Astrocyte of the hippocampus (primary cell): ENCODE measurements around the gene FLRT2.

Experiments used
- DNase-seq: peaks from one replicate; pipeline ENCODE4 v3.0.0; 2011; ENCODE audit warnings: low read depth, low spot score

The FLRT2 gene

DNA sequence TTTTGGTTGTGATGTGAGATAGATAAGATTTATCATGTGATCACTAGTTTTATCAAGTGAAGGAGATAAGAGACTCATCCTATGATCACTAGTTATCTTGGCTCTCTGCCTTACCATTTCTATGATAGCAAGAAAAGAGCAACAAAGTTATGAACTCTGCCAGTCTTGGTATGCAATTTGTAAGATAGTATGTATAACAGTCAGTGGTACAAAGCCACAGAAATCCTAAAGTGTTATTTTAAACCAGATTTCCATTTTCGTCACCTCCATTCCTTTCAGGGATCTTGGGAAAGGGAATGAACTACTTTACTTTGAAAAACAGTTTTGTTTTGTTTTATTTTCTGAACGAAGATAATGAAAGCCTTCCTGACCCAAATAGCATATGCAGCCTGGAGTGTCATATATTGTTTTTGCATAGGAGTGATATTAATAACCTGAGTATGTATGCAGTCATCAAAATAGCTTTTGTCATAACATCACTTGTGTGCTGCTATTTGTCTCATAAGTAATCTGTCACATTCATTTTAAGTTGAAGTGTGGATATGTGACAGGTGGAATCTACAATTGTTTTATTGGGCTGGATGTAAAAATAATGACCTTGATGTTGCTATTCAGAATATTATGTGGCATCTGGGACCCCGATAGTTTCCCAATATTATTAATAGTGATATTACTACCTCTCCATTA lies 35.0 kb downstream of the FLRT2 start:
- DNase-seq = no peak

DNA sequence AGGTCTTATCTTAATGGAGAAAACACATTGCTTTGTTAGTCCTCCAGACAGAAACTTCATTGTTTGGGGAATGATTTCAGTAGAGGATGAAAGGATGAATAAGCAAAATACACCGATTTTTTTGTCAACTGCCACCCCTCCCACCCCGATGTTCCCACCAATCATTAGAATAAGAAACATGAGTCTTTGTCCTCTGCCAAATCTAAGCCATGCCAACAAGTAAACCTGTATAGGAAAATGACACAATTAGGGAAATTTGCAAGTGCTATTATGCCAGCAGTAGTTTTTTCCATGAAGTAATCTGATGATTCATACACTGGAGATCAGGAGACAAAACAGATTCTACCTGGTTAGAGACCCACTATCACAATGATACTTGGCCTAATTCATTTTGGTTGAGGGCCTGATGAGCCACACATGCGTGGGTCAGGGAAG lies 35.9 kb downstream of the FLRT2 start:
- DNase-seq = peak; percentile 77

DNA sequence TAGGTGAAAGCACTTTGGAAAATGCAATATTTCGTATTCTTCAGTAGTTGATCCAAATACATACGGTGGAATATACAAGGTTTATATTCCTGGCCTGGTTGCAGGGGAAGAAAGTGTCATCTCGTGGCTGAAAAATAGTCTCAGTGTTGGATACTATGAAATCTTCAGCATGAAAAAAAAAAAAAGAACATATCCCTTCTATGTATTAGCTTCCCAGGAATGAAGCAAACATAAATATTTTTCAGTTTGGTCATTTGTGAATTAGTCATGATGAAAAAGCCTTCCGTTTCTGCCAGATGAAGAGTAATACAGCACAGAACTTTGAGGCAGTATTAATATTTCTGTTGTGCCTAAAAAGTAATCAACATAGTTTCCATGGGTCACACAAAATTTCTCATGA lies 36.7 kb downstream of the FLRT2 start:
- peak; percentile 42 for DNase-seq

DNA sequence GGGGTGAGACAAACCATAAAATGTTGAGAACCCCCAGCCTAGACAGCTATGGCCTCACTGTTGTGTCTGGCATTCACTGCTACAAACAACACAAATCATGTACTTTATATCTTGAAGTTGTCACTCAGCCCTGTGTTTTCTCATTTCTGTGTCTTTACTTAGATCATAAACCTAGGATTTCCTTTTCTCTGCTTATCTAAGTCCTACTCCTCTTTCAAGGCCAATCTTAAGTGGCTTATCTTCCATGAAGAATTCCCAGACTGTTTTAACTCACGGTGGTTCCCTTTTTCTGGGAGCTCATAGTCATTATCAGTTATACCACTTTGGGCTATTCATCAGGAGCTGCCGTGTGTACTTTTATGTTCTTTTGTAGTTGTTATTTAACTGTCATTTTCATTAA lies 42.1 kb downstream of the FLRT2 start:
- no peak for DNase-seq

DNA sequence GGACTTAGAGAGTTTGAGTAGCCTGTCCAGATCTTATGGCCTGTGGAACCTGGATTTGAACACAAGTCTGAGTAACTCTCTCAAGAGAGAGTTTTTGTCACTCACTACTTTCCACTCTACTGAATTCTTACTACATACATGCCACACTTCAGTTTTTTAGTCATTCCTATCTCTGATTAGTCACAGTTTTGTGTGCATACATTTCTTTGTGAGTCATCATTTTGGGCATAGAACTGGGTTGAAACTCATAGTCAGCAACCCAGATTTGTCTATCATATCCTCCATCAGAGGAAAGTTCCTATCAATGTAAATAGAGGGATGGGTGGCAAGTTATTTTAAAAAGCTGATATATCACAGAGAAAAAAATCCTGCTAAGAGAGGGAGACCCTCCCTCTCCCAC lies 42.9 kb downstream of the FLRT2 start:
- peak; percentile 64 for DNase-seq

DNA sequence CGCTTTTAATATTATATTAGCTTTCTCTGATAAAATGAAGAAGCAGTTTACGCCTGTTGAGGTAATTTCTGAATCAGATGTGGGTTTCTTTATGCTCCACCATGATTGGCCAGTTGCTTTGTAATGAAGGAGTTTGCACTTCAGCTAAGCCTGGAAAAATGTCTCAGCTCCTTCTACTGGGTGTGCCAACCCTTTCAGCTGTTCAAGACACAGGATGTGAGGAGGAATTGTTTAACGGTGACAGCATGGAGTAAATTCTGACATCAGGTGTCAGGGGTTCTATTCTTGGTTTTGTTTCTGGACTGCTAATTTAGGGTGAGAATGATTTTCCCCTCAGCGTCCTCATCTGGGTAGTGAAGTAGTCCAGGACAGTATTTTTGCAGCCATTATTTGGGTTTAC lies 43.5 kb downstream of the FLRT2 start:
- DNase-seq = no peak

DNA sequence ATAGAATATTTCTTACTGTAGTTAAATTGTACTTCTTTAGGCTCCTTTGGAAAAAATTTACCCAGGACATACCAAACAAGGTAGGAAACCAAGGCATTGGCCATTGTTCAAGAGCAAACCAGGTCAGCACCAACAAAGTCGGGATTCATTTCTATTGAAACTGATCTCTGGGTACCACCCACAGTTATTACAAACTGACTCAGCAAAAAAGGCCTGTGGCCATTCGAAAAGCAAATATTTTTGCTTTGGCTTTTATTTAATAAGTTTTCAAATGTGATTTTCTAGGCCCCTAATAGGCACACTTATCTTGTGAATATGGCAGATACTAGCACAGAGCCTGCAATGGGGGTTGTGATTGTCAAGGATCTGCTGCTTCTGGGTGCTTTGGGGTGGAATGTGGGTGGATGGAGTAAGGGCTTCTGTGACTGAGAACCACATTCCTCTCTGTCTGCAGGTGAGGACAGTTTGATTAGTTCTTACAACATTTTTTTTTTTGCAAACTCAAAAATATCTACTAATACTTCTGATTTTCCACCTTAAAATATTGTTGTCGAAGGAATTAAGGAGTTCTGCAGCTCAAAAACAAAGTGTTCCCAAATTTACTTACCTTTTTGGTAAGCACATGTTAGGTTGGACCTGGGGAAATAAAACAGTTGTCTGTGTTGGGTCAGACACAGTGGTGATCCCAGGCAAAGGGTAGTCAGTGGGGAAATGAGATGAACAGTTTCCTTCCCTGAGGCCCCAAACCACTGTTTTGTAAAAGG lies 45.1 kb downstream of the FLRT2 start:
- DNase-seq = no peak

DNA sequence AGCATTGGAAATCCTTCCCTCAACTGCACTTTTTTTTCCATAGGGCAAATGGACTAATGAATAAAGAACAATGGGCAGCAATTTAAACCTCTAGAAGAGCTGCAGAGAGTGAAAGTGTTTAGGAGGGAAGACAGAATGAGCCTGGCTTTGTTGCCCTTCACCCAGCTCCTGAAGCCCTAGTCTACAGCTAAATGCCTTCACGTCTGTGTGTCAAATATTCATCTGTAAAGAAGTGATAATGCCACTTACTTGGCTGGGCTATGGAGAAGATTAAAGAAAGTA lies 45.6 kb downstream of the FLRT2 start:
- no peak for DNase-seq

DNA sequence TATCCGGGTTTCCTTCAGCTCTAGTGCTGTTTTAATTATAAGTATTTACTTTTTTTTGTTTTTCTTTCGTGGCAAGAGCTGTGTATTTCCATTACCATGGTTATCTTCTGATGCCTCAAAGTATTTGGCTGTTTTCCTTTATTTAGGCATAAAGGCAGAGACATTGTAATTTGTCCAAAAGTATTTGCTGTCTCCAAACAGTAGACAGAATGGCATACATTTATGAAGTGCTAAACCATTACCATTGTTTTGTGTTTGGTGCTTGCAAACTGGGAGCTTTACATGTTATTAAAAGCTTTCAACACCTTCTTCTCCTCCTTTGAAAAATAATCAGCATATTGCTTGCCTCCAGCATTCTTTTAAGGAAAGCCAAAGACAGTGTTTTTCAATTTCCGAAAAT lies 46.3 kb downstream of the FLRT2 start:
- peak; percentile 48 for DNase-seq

DNA sequence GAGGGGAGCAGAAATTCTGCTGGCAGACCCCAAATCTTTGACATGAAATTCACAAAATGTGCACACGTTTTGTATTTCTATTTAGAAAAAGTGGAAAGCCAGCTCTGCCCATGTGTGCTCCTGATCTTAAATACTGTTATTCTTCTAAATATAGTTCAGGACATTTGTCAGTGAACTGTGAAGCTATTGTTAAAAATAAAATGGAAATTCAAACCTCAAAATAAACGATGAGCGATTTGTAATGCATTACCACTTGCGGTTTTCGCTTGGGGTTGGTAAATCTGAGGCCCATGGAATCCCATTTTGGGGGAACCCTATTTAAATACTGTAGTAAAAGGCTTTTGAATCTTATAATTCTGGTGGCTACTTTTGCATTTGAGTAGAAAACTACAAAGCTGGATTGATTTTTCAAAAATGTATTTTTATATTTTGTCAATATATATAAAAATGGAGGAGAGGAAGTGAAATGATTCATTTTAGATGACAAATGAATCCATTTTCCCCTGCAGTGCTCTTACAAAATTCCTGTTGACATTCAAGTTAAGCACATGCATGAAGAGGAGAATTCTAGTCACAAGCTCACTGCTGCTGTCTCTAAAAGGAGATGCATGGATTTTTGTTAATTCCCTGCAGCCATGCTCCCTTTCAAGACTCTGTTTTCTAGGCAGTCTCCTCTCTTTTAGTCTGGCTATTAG lies 47.1 kb downstream of the FLRT2 start:
- no peak for DNase-seq

DNA sequence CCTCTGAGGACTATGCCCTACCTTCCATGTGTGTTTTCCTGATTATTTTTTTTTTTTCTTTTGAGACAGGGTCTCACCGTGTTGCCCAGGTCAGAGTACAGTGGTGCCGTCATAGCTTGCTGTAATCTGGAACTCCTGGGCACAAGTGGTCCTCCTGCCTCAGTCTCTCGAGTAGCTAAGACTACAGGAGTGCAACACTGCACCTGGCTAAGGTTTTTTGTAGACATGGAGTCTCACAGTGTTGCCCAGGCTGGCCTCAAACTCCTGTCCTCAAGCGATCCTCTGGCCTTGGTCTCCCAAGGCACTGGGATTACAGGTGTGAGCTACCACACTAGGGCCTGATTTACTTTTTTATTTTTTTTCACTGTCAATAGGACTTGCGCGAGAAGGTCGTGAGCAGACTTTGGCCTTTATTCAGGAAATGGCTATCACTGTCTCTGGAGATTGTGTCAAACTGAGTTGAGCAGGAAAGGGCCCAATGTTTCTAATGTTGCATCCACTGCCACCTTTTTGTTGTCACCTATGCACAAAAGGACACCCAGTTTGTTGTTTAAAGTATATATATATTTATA lies 47.7 kb downstream of the FLRT2 start:
- DNase-seq = no peak

DNA sequence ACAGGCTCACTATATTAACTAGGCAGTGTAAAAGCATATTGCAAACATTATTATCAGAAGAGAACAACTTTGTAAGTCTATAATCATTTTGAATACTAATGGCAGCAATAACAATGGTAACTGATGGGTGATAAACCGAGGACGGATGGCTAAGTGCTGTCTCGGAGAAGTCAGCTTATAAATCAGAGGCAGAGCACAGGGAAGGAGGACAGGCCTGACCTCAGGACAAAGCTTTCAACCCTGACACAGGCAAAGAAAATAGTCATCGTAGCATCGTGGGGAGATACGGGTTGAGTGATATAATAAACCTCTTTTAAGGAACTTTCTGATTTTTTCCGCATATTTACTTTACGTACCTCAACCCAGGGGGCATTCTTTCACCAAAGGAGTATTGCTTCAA lies 48.4 kb downstream of the FLRT2 start:
- no peak for DNase-seq

DNA sequence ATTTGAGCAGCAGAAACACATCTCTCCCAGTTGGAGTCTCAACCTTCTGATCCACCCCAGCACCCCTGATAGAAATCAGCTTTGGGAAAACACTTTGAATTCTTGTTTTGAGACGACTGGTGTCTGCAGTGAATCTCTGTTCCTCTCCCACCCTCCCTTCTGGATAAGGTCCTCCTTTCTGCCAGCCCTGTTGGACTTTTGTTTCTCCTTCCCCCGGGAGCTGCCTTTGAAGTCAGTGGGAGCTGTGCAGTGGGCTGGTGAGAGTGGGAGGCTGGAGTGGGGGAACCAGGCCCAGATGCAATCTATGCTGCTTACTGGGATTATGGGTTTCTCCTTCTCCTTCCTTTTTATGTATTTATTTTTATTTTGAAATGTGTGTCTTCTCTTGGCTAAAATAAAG lies 49.0 kb downstream of the FLRT2 start:
- no peak for DNase-seq

DNA sequence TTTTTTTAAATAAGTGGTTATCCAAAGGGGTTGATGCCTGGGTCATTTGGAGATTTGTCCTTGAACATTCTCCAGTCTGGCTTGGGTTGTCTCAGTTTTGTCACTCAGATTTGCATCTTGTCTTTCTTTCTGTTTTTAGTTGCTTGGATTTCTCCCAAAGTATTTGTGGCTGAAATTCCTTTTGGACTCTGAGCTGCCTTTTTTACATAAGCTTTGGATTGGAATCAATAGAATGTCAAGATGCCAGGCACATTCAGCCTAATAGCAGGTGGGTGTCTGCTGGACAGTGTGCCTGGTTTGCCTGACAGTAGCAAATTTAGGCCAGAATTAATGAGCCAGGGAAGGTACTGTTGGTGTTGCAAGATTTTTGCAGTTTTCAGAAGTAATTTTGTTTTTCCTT lies 50.0 kb downstream of the FLRT2 start:
- peak; percentile 64 for DNase-seq

DNA sequence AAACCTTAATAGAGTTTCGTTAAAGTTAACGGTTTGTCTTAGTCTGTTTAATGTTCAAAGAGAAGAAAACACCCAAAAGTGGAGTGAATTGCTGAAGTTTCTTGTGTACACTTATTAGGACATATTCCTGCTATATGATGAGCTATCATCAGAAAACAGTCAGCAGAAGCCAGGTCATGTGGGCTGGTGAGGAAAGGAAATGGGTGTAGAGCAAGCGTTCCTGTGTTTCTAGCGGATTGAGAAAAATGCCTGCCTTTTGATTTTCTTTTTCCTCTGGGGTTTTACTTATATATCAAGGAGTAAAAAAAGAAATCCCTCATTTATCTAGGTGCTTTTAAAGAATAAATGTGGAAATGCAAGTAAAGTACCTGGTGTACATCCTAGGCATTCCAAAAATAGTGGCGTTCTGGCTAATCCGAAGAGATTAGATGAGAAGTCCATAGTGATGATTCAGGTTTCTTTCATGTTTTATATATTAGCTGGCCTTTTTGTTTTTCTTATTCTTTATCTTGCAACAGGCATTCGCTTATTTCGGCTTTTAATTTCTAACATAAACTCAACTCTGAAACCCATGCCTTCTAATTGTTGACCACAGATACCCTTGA lies 50.7 kb downstream of the FLRT2 start:
- peak; percentile 46 for DNase-seq

DNA sequence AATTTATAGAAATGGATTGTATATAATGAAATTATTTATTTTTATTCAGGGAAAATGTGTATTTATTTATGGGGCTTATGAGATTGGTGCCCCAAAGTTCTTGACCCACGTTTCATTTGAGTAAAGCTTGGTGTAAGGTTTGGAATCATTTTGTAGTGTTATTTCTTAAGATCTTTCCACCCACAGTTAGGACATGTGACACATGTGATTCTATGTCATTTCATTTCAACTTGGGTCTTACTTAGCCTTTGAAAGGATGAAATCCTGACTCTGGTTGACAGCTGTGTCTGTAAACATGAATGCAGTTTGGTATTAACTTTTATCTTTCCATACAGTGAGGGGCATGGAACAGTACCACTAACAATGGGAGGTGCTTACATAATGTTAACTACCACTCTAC lies 51.7 kb downstream of the FLRT2 start:
- no peak for DNase-seq

DNA sequence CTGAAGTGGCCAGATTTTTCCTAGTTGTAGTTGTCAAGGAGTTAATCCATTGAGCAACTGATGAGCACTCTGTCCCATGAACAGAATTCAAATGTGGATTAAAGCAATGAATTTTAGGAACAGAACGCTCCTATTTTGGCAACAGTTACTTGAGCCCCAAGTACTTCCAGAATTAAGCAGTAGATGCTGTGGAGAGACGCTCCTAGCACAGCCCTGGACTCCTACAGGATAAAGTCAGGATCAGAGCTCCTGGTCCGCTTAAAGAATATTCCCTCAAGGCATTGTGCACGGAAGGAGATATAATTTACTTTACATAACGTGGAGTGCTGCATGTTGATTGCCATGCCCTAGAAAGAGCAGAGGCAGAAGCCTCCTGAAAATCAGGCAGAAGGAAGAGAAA lies 53.4 kb downstream of the FLRT2 start:
- no peak for DNase-seq

DNA sequence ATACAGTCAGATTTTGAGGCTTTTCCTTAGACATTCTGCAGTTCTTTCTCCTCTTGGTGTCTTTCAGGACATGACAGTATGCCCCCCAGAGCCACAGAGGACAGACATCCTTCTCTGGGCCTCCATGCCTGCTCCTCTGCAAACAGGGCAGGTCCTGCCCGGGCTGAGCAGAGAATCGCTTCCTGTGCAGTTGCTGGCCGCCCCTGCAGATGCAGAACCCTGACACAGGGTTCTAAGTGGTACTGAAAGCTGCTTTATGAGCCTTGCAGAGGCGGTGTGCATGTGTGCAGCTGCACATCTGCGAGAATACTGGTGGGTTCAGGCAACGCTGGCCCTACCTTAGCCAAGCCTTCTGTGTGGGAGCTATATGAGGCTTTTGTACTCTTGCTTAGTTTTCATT lies 54.5 kb downstream of the FLRT2 start:
- DNase-seq = no peak

DNA sequence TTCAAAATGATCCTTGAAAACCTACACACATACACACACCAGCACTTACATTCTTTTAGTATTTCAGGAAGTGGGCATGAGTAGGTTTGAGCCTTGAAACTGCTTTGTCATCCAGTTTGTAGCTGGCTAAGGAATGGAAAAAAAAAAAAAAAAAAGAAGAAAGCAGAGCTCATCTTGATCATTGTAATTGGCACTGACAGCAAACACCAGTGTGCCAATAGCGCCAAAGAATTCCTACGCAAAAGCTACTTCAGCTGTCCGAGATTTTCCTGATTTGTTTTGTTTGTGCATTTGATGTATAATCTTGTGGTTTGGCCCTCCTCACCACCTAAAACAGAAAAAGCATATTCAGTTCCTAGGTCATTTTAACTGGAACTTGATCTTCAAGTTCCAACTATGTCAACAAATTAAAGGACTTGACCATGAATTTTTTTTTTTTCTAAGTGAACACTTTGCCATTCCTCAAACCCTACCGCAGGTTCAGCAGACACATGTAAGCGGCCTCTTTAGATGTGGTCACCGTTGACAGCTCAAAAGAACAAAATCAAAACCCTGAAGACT lies 57.3 kb downstream of the FLRT2 start:
- DNase-seq = peak; percentile 78

DNA sequence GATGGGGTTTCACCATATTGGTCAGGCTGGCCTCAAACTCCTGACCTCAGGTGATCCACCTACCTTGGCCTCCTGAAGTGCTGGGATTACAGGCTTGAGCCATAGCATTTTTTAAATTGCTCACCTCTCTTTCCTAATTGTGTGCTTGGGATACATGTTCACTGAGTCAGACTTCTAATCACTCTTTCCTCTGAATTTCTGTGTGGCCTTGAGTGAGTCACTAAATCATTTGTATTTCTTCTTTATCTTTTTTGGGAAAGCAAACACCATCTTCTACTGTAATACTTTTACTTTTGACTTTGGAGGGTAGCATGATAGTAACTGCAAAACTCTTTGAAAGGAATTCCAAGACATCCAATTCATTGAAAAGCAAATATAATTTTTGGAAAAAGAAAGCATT lies 60.8 kb downstream of the FLRT2 start:
- no peak for DNase-seq

DNA sequence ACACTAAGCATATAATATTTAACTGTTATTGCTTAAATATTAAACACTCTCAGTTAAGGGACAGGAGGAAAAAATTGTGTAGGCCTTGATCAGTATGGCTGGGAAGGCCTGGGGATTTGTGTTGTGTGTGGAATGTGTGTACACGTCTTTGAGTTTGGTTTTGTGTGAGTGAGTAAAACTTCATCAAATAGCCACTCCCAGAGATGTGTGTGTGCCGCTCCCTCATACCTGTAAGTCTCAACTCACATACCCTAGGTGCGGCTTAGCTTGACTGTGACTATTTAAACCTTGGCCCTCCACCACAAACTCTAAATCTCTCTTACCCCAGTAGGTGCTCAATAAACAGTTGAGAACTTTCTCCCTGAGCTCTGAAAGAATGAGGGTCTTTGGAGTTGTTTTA lies 64.3 kb downstream of the FLRT2 start:
- DNase-seq = no peak

DNA sequence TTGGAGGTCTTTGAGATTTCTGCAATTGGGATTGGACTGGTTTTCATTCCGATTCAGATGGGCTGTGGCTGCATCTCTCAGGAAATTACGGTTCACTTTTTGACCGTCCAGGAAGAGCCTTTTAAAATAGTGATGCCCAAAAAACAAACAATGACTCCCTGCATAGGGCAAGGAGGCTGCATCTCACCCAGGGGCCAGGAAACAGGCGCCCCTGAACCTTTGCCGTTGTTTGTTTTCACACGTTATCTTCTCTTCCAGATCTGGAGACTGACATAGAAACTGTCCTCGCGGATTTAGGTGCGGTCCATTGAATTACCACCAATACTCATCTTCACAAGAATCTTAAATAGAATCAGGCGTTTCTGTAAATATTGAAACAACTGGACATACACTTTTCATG lies 66.0 kb downstream of the FLRT2 start:
- DNase-seq = no peak
